Body of pancreas (tissue), 4 donors: ENCODE results near the gene BPIFA3. TPM values are rescaled to one million over a fixed set of nuclear protein-coding genes. Genes with fewer than 3 reads are reported as not detected.

ENCODE experiments used
- ATAC-seq: fragments of 150-250 bp; one replicate; pipeline ENCODE4 v1.9.1; 2016
- DNase-seq, 4 donors: peaks; one replicate each; pipeline ENCODE4 v3.0.0-alpha.2; 2019
- H3K27ac ChIP-seq, 4 donors: fragments of 200-600 bp; sonication (generic); 1 replicate in 3 of 4; 2 replicates in 1 of 4; pipeline versions ENCODE4 v1.5.1 to v1.6.1; 2016 to 2019; ENCODE audit warnings: mild to moderate bottlenecking in 1 of 4, mixed read lengths in 1 of 4, moderate library complexity in 1 of 4
- H3K27me3 ChIP-seq, 2 donors: fragments of 200-600 bp; sonication (generic); one replicate each; pipeline ENCODE4 v1.6.0; 2016; ENCODE audit warnings: mild to moderate bottlenecking in 1 of 2
- H3K36me3 ChIP-seq, 2 donors: fragments of 200-600 bp; sonication (generic); replicated peaks in 1 of 2; 2 replicates each; pipeline ENCODE4 v1.5.1; 2016; ENCODE audit warnings: low read depth in 2 of 2; ENCODE audit not compliant: insufficient read depth in 1 of 2
- H3K4me1 ChIP-seq: fragments of 200-600 bp; sonication (generic); one replicate; pipeline ENCODE4 v1.6.0; 2016
- H3K4me3 ChIP-seq, 2 donors: fragments of 200-600 bp; sonication (generic); 1 replicate in 1 of 2; 2 replicates in 1 of 2; pipeline ENCODE4 v1.5.1; 2016 to 2019
- H3K9me3 ChIP-seq, 3 donors: fragments of 200-600 bp; sonication (generic); 1 replicate in 2 of 3; 2 replicates in 1 of 3; pipeline ENCODE4 v1.5.1; 2016
- CTCF ChIP-seq, 7 experiments: fragments of 450-650 bp in 4 of 7; fragments of 200-600 bp in 3 of 7; sonication (generic) in 3 of 7; IDR thresholded peaks; one replicate each; pipeline ENCODE4 v1.5.1; 2016 to 2019; ENCODE audit warnings: antibody characterized with exemption in 7 of 7
- POLR2A ChIP-seq, 3 donors: fragments of 450-650 bp; IDR thresholded peaks; one replicate each; pipeline ENCODE4 v1.6.1; 2016; ENCODE audit warnings: antibody characterized with exemption in 3 of 3, mild to moderate bottlenecking in 2 of 3
- WGBS, 2 donors: methylation state at CpG; one replicate each; pipeline ENCODE4 v1.1.5; 2017; 5-methylcytosine and 5-hydroxymethylcytosine counted together
- intact Hi-C: fragments of 100-400 bp; cut with DNase I; formaldehyde crosslinking; loops from one replicate; pipeline ENCODE4 v1.15.1; 2023
- total RNA-seq, 2 donors: library from RNA; depleted of rRNA; stranded (reverse); fragments of >200 nt; gene quantifications; one replicate each; pipeline ENCODE4 v1.1.0, GENCODE V29; 2016

The BPIFA3 gene
- total RNA-seq, 2 donors from 2014 or later, result not detected

GRCh38 chr20:33191955-33192354 lies 25.2 kb upstream of the BPIFA3 start:
- ATAC-seq (no peak), DNase-seq (no peak)
- TF ChIP-seq POLR2A (IDR thresholded peaks at IDR 0.05) (no peak), CTCF (IDR thresholded peaks at IDR 0.05) (no peak)
- no peaks in the 10 kb centered on the region for H3K9me3 ChIP-seq
- intact Hi-C loops, result no loop called here
- no peak overlapping the region for H3K4me3 ChIP-seq
- no peaks in the 10 kb centered on the region for H3K36me3 ChIP-seq
- no peak overlapping the region for H3K27ac ChIP-seq
- H3K27me3 ChIP-seq, result no peaks in the 10 kb centered on the region
- 67 to 79% methylated on average over 1 of the region's 1 CpG for WGBS, 2 donors
- H3K4me1 ChIP-seq, result peaks cover 22% of the 10 kb centered on the region

- H3K4me3 ChIP-seq, result no peak overlapping the region
- H3K36me3 ChIP-seq, result no peaks in the 10 kb centered on the region
- TF ChIP-seq POLR2A (IDR thresholded peaks at IDR 0.05), result no peak
- no peak for TF ChIP-seq CTCF (IDR thresholded peaks at IDR 0.05)
- ATAC-seq (no peak), DNase-seq (no peak)
- H3K9me3 ChIP-seq, result no peaks in the 10 kb centered on the region
- peaks cover 22% of the 10 kb centered on the region for H3K4me1 ChIP-seq
- H3K27me3 ChIP-seq, result no peaks in the 10 kb centered on the region
- WGBS, 2 donors, result 49 to 54% methylated on average over 8 of the region's 8 CpGs
- no peak overlapping the region for H3K27ac ChIP-seq
- intact Hi-C loops, result no loop called here
Observed at GRCh38 chr20:33192912-33193501, 24.1 kb upstream of the BPIFA3 start.

GRCh38 chr20:33199026-33199425 lies 18.1 kb upstream of the BPIFA3 start:
- Histone ChIP-seq H3K27me3 (no peaks in the 10 kb centered on the region), H3K4me3 (no peak overlapping the region), H3K4me1 (no peaks in the 10 kb centered on the region), H3K27ac (no peak overlapping the region), H3K9me3 (no peaks in the 10 kb centered on the region), H3K36me3 (no peaks in the 10 kb centered on the region)
- WGBS, 2 donors, result 38 to 63% methylated on average over 2 to 3 of the region's 3 CpGs
- TF ChIP-seq POLR2A (IDR thresholded peaks at IDR 0.05) (no peak), CTCF (IDR thresholded peaks at IDR 0.05) (no peak)
- intact Hi-C loops, result no loop called here
- DNase-seq, result no peak
- ATAC-seq, result no peak

GRCh38 chr20:33202451-33202850 lies 14.7 kb upstream of the BPIFA3 start:
- no peaks in the 10 kb centered on the region for H3K9me3 ChIP-seq
- H3K4me3 ChIP-seq, result no peak overlapping the region
- intact Hi-C loops, result no loop called here
- 36 to 42% methylated on average over 4 of the region's 4 CpGs for WGBS, 2 donors
- no peak for ATAC-seq
- H3K27me3 ChIP-seq, result no peaks in the 10 kb centered on the region
- H3K27ac ChIP-seq, result no peak overlapping the region
- H3K36me3 ChIP-seq, result no peaks in the 10 kb centered on the region
- no peak for TF ChIP-seq POLR2A (IDR thresholded peaks at IDR 0.05)
- no peak for TF ChIP-seq CTCF (IDR thresholded peaks at IDR 0.05)
- DNase-seq, result no peak
- no peaks in the 10 kb centered on the region for H3K4me1 ChIP-seq

- no peaks in the 10 kb centered on the region for H3K9me3 ChIP-seq
- H3K4me3 ChIP-seq, result no peak overlapping the region
- H3K36me3 ChIP-seq, result no peaks in the 10 kb centered on the region
- intact Hi-C loops, result no loop called here
- TF ChIP-seq CTCF (IDR thresholded peaks at IDR 0.05), result no peak
- TF ChIP-seq POLR2A (IDR thresholded peaks at IDR 0.05), result no peak
- 66 to 67% methylated on average over 3 of the region's 3 CpGs for WGBS, 2 donors
- H3K27me3 ChIP-seq, result no peaks in the 10 kb centered on the region
- ATAC-seq (no peak), DNase-seq (no peak)
- no peaks in the 10 kb centered on the region for H3K4me1 ChIP-seq
- no peak overlapping the region for H3K27ac ChIP-seq
Observed at GRCh38 chr20:33203444-33203843, 13.7 kb upstream of the BPIFA3 start.
